Heart right ventricle (tissue), 16 donors: ENCODE measurements around the gene RSRC2. TPM values are rescaled to one million over a fixed set of nuclear protein-coding genes. Genes with fewer than 3 reads are reported as not detected.
A peak's percentile ranks its signal among the peaks of the same experiment; 100 is the strongest.
"Not testable (repeated sequence)": the region's sequence is repeated elsewhere in the genome, so short reads cannot be mapped to it uniquely, and the experiment has no call there.

ENCODE experiments used
- ATAC-seq, 8 donors: fragments of 200-7000 bp; cut with Tn5 transposase; one replicate each; pipeline ENCODE4 v1.9.1; 2020; ENCODE audit warnings: mild to moderate bottlenecking in 8 of 8, moderate library complexity in 8 of 8, moderate number of reproducible peaks in 1 of 8
- DNase-seq, 2 donors: peaks; one replicate each; pipeline ENCODE4 v3.0.0-alpha.2; 2020
- H3K27ac ChIP-seq, 10 donors: fragments of 200-600 bp; sonication (generic) in 2 of 10; one replicate each; pipeline versions ENCODE4 v1.5.0 to v1.8.0; 2020 to 2022; ENCODE audit warnings: mild to moderate bottlenecking in 3 of 10
- H3K27me3 ChIP-seq, 7 donors: fragments of 200-600 bp; one replicate each; pipeline ENCODE4 v1.8.0; 2021 to 2022; ENCODE audit warnings: mild to moderate bottlenecking in 2 of 7
- H3K36me3 ChIP-seq, 9 donors: fragments of 200-600 bp; sonication (generic) in 1 of 9; one replicate each; pipeline versions ENCODE4 v1.5.0 to v1.8.0; 2020 to 2022; ENCODE audit warnings: mild to moderate bottlenecking in 2 of 9
- H3K4me1 ChIP-seq, 9 donors: fragments of 200-600 bp; sonication (generic) in 1 of 9; one replicate each; pipeline versions ENCODE4 v1.5.0 to v1.8.0; 2020 to 2022; ENCODE audit warnings: mild to moderate bottlenecking in 4 of 9
- H3K4me3 ChIP-seq, 10 donors: fragments of 200-600 bp; sonication (generic) in 2 of 10; one replicate each; pipeline versions ENCODE4 v1.5.0 to v1.8.0; 2020 to 2022; ENCODE audit warnings: mild to moderate bottlenecking in 7 of 10, moderate library complexity in 2 of 10
- H3K9me3 ChIP-seq, 11 donors: fragments of 200-600 bp in 10 of 11; sonication (generic) in 2 of 11; one replicate each; pipeline versions ENCODE4 v1.5.0 to v1.8.0; 2013 to 2022; ENCODE audit warnings: mild to moderate bottlenecking in 2 of 11, control low read depth in 1 of 11, moderate library complexity in 1 of 11
- WGBS, 2 donors: extraction: QIAGEN DNeasy Blood & Tissue Kit; methylation state at CpG; one replicate each; pipeline ENCODE4 v1.1.7; 2013; ENCODE audit warnings: inconsistent platforms in 1 of 2; 5-methylcytosine and 5-hydroxymethylcytosine counted together
- intact Hi-C, 10 donors: fragments of 100-400 bp; cut with DNase I; formaldehyde crosslinking; loops; one replicate each; pipeline versions ENCODE4 v1.11.1 to v1.14.2; 2022
- polyA plus RNA-seq, 2 donors: library from polyadenylated mRNA; stranded (reverse); fragments of 200-250 nt; gene quantifications; one replicate each; pipeline ENCODE4 v1.2.3, GENCODE V29; 2013
- total RNA-seq, 10 donors: library from RNA; stranded (reverse); fragmentation: NEBNext Ultra II Directional in 3 of 10; extraction: Animal tissue kit (Norgen Biotek cat#: 25700) in 3 of 10; gene quantifications; one replicate each; pipeline versions ENCODE4 v1.2.1 to v1.2.4, GENCODE V29; 2021 to 2023
- TF ChIP-seq, protein P1 (sequence below), 9 donors: fragments of 200-600 bp; sonication (generic) in 2 of 9; IDR thresholded peaks; one replicate each; pipeline versions ENCODE4 v1.5.0 to v1.8.0; 2021 to 2022; ENCODE audit warnings: antibody characterized with exemption in 9 of 9, mild to moderate bottlenecking in 5 of 9, moderate library complexity in 1 of 9
- donor health status: Arrhythmogenic right ventricular cardiomyopathy.
- donor health status: ischemic (EF 13 %, LVEDD 7.1; RV severe dilation, severe dysfunction).
- donor health status: healthy with polysubstance abuse.
- donor health status: DM: no; HTN: yes; CAD: no.
- donor health status: DM: no; HTN: no; CAD: no.
- donor health status: ischemic (EF 25% LVEDD 6.9; RV normal size, moderate dysfunction).
- donor health status: ischemic (EF 25% LVEDD 5.7; RV mildly dilated, moderate dysfunction).
- donor health status: healthy.
- donor health status: DM: yes; HTN: yes; CAD: no.
- donor health status: Ischemic cardiomyopathy.
- donor health status: ischemic (EF 35%, LVEDD 5.7; RV mildly dilated, moderate dysfunction).
- donor health status: nonischemic (EF 11% LVEDD 7.7; RV severe dilation, severe dysfunction).
- donor health status: DM: yes; HTN: yes; CAD: no.
- donor health status: PGD.
- donor health status: ischemic (EF 29% LVEDD 5.4; RV normal size, mild dysfunction).
- donor health status: nonischemic (EF 23%, LVEDD 6.1; RV moderate dilation, normal function).

The RSRC2 gene
- total and polyA plus RNA-seq, 12 donors, result 31.3 to 48.9 (median 40.6) TPM

- DNase-seq, result no peak
- peak in 6 of 8 donors; percentile 20 to 63 (median 39) for ATAC-seq
- intact Hi-C loops, result loop anchor here in 4 of 10 donors (1.0 to 5.0 kb wide), 4 partner anchors 71 to 136 kb away; no protein-coding TSS in a partner anchor
- peaks cover 0 to 17% (median 6%) of the 10 kb centered on the region in 9 donors for H3K4me1 ChIP-seq
- no peak overlapping the region for H3K4me3 ChIP-seq
- peak overlapping the region in 3 of 10 donors; percentile 43 to 57 (median 51) for H3K27ac ChIP-seq
- no peaks in the 10 kb centered on the region for H3K27me3 ChIP-seq
- 74 to 77% methylated on average over 19 of the region's 19 CpGs for WGBS, 2 donors
- TF ChIP-seq, protein P1, sequence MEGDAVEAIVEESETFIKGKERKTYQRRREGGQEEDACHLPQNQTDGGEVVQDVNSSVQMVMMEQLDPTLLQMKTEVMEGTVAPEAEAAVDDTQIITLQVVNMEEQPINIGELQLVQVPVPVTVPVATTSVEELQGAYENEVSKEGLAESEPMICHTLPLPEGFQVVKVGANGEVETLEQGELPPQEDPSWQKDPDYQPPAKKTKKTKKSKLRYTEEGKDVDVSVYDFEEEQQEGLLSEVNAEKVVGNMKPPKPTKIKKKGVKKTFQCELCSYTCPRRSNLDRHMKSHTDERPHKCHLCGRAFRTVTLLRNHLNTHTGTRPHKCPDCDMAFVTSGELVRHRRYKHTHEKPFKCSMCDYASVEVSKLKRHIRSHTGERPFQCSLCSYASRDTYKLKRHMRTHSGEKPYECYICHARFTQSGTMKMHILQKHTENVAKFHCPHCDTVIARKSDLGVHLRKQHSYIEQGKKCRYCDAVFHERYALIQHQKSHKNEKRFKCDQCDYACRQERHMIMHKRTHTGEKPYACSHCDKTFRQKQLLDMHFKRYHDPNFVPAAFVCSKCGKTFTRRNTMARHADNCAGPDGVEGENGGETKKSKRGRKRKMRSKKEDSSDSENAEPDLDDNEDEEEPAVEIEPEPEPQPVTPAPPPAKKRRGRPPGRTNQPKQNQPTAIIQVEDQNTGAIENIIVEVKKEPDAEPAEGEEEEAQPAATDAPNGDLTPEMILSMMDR (IDR thresholded peaks at IDR 0.05), result no peak
- peaks cover 3 to 68% (median 59%) of the 10 kb centered on the region in 9 donors for H3K36me3 ChIP-seq
- no peaks in the 10 kb centered on the region for H3K9me3 ChIP-seq
Observed at GRCh38 chr12:122473543-122474323, 53.0 kb downstream of the RSRC2 start.

- Histone ChIP-seq H3K36me3 (peaks cover 1 to 46% (median 45%) of the 10 kb centered on the region in 9 donors), H3K4me1 (peaks cover 0 to 17% (median 6%) of the 10 kb centered on the region in 9 donors), H3K27me3 (no peaks in the 10 kb centered on the region), H3K27ac (peak overlapping the region in 5 of 10 donors; percentile 21 to 60 (median 33)), H3K9me3 (no peaks in the 10 kb centered on the region), H3K4me3 (no peak overlapping the region)
- DNase-seq (no peak), ATAC-seq (peak in 5 of 8 donors; percentile 41 to 67 (median 59))
- intact Hi-C loops, result loop anchor here in 7 of 10 donors (1.0 to 5.0 kb wide), 4 partner anchors 69 to 134 kb away; no protein-coding TSS in a partner anchor
- TF ChIP-seq, protein P1 (IDR thresholded peaks at IDR 0.05), result peak; percentile 47 to 89 (median 78)
- WGBS, 2 donors, result 27 to 35% methylated on average over 3 of the region's 3 CpGs
Observed at GRCh38 chr12:122471324-122472226, 55.2 kb downstream of the RSRC2 start.

GRCh38 chr12:122470576-122470975 is 56.2 kb downstream of the RSRC2 start:
- Histone ChIP-seq H3K36me3 (peaks cover 0 to 36% (median 35%) of the 10 kb centered on the region in 9 donors), H3K4me1 (peaks cover 0 to 17% (median 6%) of the 10 kb centered on the region in 9 donors), H3K27ac (peak overlapping the region in 1 of 10 donors; percentile 33)
- 95 to 96% methylated on average over 7 of the region's 7 CpGs for WGBS, 2 donors
- intact Hi-C loops, result loop anchor here in 3 of 10 donors (5.0 kb wide), 3 partner anchors 68 to 133 kb away; no protein-coding TSS in a partner anchor
- H3K9me3 ChIP-seq, ATAC-seq, DNase-seq, H3K4me3 ChIP-seq, H3K27me3 ChIP-seq: not testable (repeated sequence)

DNA sequence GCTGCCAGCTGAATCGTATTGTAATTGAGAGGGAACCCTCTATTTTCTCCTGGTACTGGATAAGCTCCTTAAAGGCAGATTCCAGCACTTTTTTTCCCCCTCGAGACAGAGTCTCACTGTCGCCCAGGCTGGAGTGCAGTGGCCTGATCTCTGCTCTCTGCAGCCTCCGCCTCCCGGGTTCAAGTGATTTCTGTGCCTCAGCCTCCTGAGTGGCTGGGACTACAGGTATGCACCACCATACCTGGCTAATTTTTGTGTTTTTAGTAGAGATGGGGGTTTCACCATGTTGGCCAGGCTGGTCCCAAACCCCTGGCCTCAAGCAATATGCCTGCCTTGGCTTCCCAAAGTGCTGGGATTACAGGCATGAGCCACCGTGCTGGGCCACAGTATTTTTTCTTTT is 56.9 kb downstream of the RSRC2 start:
- Histone ChIP-seq H3K4me1 (peaks cover 0 to 17% (median 6%) of the 10 kb centered on the region in 9 donors), H3K36me3 (peaks cover 0 to 29% (median 27%) of the 10 kb centered on the region in 9 donors)
- not testable (repeated sequence) for H3K27ac ChIP-seq, ATAC-seq, DNase-seq, H3K27me3 ChIP-seq, H3K9me3 ChIP-seq, H3K4me3 ChIP-seq
- WGBS, 2 donors, result 79 to 88% methylated on average over 6 of the region's 6 CpGs
- intact Hi-C loops, result loop anchor here in 4 of 10 donors (2.0 to 10.0 kb wide), 5 partner anchors 68 to 135 kb away; no protein-coding TSS in a partner anchor

DNA sequence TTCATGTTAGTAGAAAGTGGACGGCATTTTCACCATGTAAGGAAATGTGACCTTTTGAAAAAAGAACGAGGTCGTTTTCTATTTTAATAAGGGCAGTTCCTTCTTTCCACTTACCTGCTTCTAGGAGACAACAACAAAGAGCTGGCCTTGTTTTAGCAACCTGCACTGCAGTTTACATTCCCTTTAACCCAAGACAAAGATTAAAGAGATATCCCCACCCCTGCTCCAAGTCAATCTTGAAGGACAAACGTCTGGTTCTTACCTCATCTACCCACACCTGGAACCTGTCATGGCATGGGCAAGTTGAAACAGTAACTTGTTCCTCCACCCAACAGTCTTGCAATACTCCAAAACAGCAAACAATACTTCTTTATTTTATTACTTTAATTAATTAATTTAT is 58.8 kb downstream of the RSRC2 start:
- intact Hi-C loops, result loop anchor here in 1 of 10 donors (2.0 to 10.0 kb wide), 2 partner anchors 69 to 133 kb away; no protein-coding TSS in a partner anchor
- H3K27ac ChIP-seq, result no peak overlapping the region
- 68 to 70% methylated on average over 4 of the region's 4 CpGs for WGBS, 2 donors
- ATAC-seq (no peak), DNase-seq (no peak)
- no peak overlapping the region for H3K4me3 ChIP-seq
- TF ChIP-seq, protein P1 (IDR thresholded peaks at IDR 0.05), result no peak
- peaks cover 0 to 10% (median 9%) of the 10 kb centered on the region in 9 donors for H3K36me3 ChIP-seq
- H3K9me3 ChIP-seq, result no peaks in the 10 kb centered on the region
- no peaks in the 10 kb centered on the region for H3K27me3 ChIP-seq
- peaks cover 0 to 15% (median 6%) of the 10 kb centered on the region in 9 donors for H3K4me1 ChIP-seq

DNA sequence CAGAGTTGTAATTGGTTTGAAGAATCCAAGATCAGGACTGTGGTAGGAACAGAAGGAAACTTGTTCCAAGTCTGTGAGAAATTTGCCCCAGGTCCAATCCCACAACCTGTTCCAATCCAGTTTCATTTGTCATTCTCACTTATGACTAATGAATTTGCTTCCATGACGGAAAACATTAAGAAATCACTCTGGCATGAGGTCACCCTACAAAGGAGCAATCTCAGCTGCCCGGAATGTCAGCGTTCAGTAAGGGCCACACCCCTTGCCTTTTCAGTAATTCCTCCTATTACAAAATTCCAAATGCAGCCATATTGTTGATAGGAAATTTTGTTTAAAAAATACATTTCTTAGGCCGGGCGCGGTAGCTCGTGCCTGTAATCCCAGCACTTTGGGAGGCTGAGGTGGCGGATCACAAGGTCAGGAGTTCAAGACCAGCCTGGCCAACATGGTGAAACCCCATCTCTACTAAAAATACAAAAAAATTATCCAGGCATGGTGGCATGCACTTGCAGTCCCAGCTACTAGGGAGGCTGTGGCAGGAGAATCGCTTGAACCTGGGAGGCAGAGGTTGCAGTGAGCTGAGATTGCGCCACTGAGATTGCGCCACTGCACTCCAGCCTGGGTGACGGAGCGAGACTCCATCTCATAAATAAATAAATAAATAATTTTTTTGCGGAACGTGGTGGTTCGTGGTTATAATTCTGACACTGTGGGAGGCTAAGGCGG is 62.3 kb downstream of the RSRC2 start:
- H3K27ac ChIP-seq, result peak overlapping the region in 1 of 10 donors; percentile 64
- intact Hi-C loops, result loop anchor here in 1 of 10 donors (10.0 kb wide), 1 partner anchor 130 kb away; no protein-coding TSS in a partner anchor
- H3K27me3 ChIP-seq, H3K36me3 ChIP-seq, H3K4me1 ChIP-seq, DNase-seq, H3K9me3 ChIP-seq, H3K4me3 ChIP-seq: not testable (repeated sequence)
- WGBS, 2 donors, result 80 to 81% methylated on average over 17 of the region's 17 CpGs
- peak in 6 of 8 donors; percentile 25 to 94 (median 50) for ATAC-seq
